Measurements from ENCODE around the gene GATA2.

The GATA2 gene

GRCh38 chr3:128455786-128456748, 36.9 kb downstream of the GATA2 start:
- DNase-seq (ENCODE audit: low read depth): no peak

GRCh38 chr3:128455116-128455515, 37.9 kb downstream of the GATA2 start:
- no peak for DNase-seq (ENCODE audit: low read depth)

GRCh38 chr3:128454310-128454618, 38.7 kb downstream of the GATA2 start:
- DNase-seq (ENCODE audit: low read depth): no peak

GRCh38 chr3:128453501-128454309, 39.3 kb downstream of the GATA2 start:
- DNase-seq (ENCODE audit: low read depth): no peak

GRCh38 chr3:128452678-128453275, 40.2 kb downstream of the GATA2 start:
- DNase-seq (ENCODE audit: low read depth): no peak

GRCh38 chr3:128452120-128452519, 40.9 kb downstream of the GATA2 start:
- DNase-seq (ENCODE audit: low read depth): no peak

GRCh38 chr3:128449111-128449638, 43.8 kb downstream of the GATA2 start:
- no peak for DNase-seq (ENCODE audit: low read depth)

- no peak for DNase-seq (ENCODE audit: low read depth)
Measured at GRCh38 chr3:128448491-128448890, 44.5 kb downstream of the GATA2 start.

GRCh38 chr3:128447561-128448013, 45.4 kb downstream of the GATA2 start:
- no peak for DNase-seq (ENCODE audit: low read depth)

GRCh38 chr3:128446821-128447220, 46.2 kb downstream of the GATA2 start:
- DNase-seq (ENCODE audit: low read depth): no peak

GRCh38 chr3:128445357-128445756, 47.6 kb downstream of the GATA2 start:
- no peak for DNase-seq (ENCODE audit: low read depth)

- no peak for DNase-seq (ENCODE audit: low read depth)
Measured at GRCh38 chr3:128443771-128444170, 49.2 kb downstream of the GATA2 start.

GRCh38 chr3:128442949-128443348, 50.1 kb downstream of the GATA2 start:
- no peak for DNase-seq (ENCODE audit: low read depth)

GRCh38 chr3:128442070-128442469, 50.9 kb downstream of the GATA2 start:
- no peak for DNase-seq (ENCODE audit: low read depth)

GRCh38 chr3:128439226-128439625, 53.8 kb downstream of the GATA2 start:
- no peak for DNase-seq (ENCODE audit: low read depth)

- DNase-seq (ENCODE audit: low read depth): no peak
Measured at GRCh38 chr3:128438488-128439072, 54.4 kb downstream of the GATA2 start.

- DNase-seq (ENCODE audit: low read depth): no peak
Measured at GRCh38 chr3:128436214-128436613, 56.8 kb downstream of the GATA2 start.

GRCh38 chr3:128435561-128435960, 57.4 kb downstream of the GATA2 start:
- DNase-seq (ENCODE audit: low read depth): no peak

- no peak for DNase-seq (ENCODE audit: low read depth)
Measured at GRCh38 chr3:128435058-128435457, 57.9 kb downstream of the GATA2 start.

GRCh38 chr3:128434524-128434923, 58.5 kb downstream of the GATA2 start:
- DNase-seq (ENCODE audit: low read depth): no peak

- no peak for DNase-seq (ENCODE audit: low read depth)
Measured at GRCh38 chr3:128433837-128434165, 59.2 kb downstream of the GATA2 start.
